Measurements from ENCODE around the gene ISCU. TPM values are rescaled to one million over a fixed set of nuclear protein-coding genes. Genes with fewer than 3 reads are reported as not detected.
A peak's percentile ranks its signal among the peaks of the same experiment; 100 is the strongest.
"Not testable (repeated sequence)": the region's sequence is repeated elsewhere in the genome, so short reads cannot be mapped to it uniquely, and the experiment has no call there.

Gene ISCU
- total and polyA plus RNA-seq, 9 of the 15 experiments (the other 6 are each of a cell fraction or from before 2014, with no cell fraction given), result 15.9 to 92.5 (median 77.3) TPM

GRCh38 chr12:108618079-108618952 lies 55.9 kb downstream of the ISCU start (continued):
- TF ChIP-seq ZBTB49 (CRISPR knock-in tag; IDR thresholded peaks at IDR 0.05; ENCODE audit: borderline replicate concordance) (peak; percentile 28; the same call in 1 of the 2 replicates), SMC3 (conservative IDR thresholded peaks at IDR 0.05; ENCODE audit: insufficient read depth, low read depth, low read length) (peak; percentile 90), ZNF764 (CRISPR knock-in tag; IDR thresholded peaks at IDR 0.05; ENCODE audit: low read depth) (no peak), SAFB (IDR thresholded peaks at IDR 0.05; ENCODE audit: borderline replicate concordance, low read depth, low read length) (no peak), POLR2A (conservative IDR thresholded peaks at IDR 0.05) (no peak), CXXC5 (CRISPR knock-in tag; IDR thresholded peaks at IDR 0.05) (peak; percentile 19; the same call in 1 of the 2 replicates), NFIX (CRISPR knock-in tag; IDR thresholded peaks at IDR 0.05; ENCODE audit: low read depth) (no peak), KAT7 (CRISPR knock-in tag; IDR thresholded peaks at IDR 0.05; ENCODE audit: borderline replicate concordance) (no peak), NFIC (IDR thresholded peaks at IDR 0.05) (no peak), CTCF (IDR thresholded peaks at IDR 0.05 in 2 of 3, conservative IDR thresholded peaks at IDR 0.05 in 1 of 3; ENCODE audit: insufficient read depth in 2 of 3, low read depth in 1 of 3, low read length in 3 of 3) (peak; percentile 91 to 97 (median 96)), RAD21 (CRISPR knock-in tag; conservative IDR thresholded peaks at IDR 0.05 in 1 of 2, IDR thresholded peaks at IDR 0.05 in 1 of 2) (peak; percentile 91 to 94), TBL1XR1 (IDR thresholded peaks at IDR 0.05; ENCODE audit: low read length in 2 of 2) (0 out of 4 replicates have a peak, but pooled peaks of 1 of the 2 experiments have one; percentile 38), KLF1 (tag; IDR thresholded peaks at IDR 0.05) (no peak), HINFP (tag; conservative IDR thresholded peaks at IDR 0.05; ENCODE audit: low read depth) (no peak)

- not testable (repeated sequence) for H4K20me1 ChIP-seq (replicated peaks; ENCODE audit: control insufficient read depth, insufficient read depth, low read length); FAIRE-seq; H3K9me3 ChIP-seq (replicated peaks; ENCODE audit: control insufficient read depth, insufficient read depth, low read depth, low read length); H3K27ac ChIP-seq (ENCODE audit: extremely low read depth, low read depth, low read length); H3K27me3 ChIP-seq (ENCODE audit: control insufficient read depth in 2 of 2, insufficient read depth in 2 of 2, low read length in 2 of 2); H3K36me3 ChIP-seq (ENCODE audit: control insufficient read depth, insufficient read depth, low read length); H3K9me1 ChIP-seq (ENCODE audit: control insufficient read depth, insufficient read depth, low read length); H3K9ac ChIP-seq (ENCODE audit: insufficient read depth in 1 of 2, low read depth in 2 of 2, low read length in 2 of 2); BruUV-seq (replicated peaks); H3K79me2 ChIP-seq (ENCODE audit: control insufficient read depth, insufficient read depth, low read length); H3K4me2 ChIP-seq (ENCODE audit: insufficient read depth, low read length); DNase-seq (ENCODE audit: extremely low read depth in 1 of 4, low spot score in 3 of 4); H3K4me3 ChIP-seq; ATAC-seq
- in situ Hi-C loops (cut with MboI) (loop anchor here (5.0 kb wide), 1 partner anchor 52 kb away; no protein-coding TSS in a partner anchor), intact Hi-C loops (cut with micrococcal nuclease) (loop anchor here (1.0 kb wide), 3 partner anchors 22 to 100 kb away; no protein-coding TSS in a partner anchor)
- CTCF ChIA-PET (ENCODE audit: low intra/inter-chr PET ratio), result interaction anchor here (2.9 kb wide), 1 partner anchor 55 kb away, joined by 30 read pairs; the partner anchor contains the start of gene ISCU
- POLR2A ChIA-PET, result interaction anchor here (0.5 to 2.1 kb wide), 4 partner anchors 10 to 107 kb away, joined by 3 to 16 read pairs (median 3); no protein-coding TSS in a partner anchor
- 92% methylated on average over 4 of the region's 4 CpGs for WGBS (ENCODE audit: insufficient coverage, low coverage, missing lambda C conversion rate)
- Histone ChIP-seq H3K4me1 (replicated peaks in 1 of 2; ENCODE audit: control insufficient read depth in 2 of 2, insufficient read depth in 2 of 2, low read length in 2 of 2) (peaks cover 16 to 24% of the 10 kb centered on the region in 2 experiments; a peak in 3 of 5 replicates), H2AFZ (ENCODE audit: low read depth, low read length) (peak overlapping the region; percentile 43; the same call in 1 of the 2 replicates)
Measured at GRCh38 chr12:108618953-108619274, 56.5 kb downstream of the ISCU start.
